ENCODE measurements around the gene TMEM161B. TPM values are rescaled to one million over a fixed set of nuclear protein-coding genes. Genes with fewer than 3 reads are reported as not detected.

The TMEM161B gene
- total RNA-seq = 20.1 and 21.1 TPM in 2 replicates
- long read RNA-seq, partial matches to known transcripts = 4 of 13 reads
- long read RNA-seq, other reads (novel, unspliced or antisense) = 7 of 13 reads

DNA sequence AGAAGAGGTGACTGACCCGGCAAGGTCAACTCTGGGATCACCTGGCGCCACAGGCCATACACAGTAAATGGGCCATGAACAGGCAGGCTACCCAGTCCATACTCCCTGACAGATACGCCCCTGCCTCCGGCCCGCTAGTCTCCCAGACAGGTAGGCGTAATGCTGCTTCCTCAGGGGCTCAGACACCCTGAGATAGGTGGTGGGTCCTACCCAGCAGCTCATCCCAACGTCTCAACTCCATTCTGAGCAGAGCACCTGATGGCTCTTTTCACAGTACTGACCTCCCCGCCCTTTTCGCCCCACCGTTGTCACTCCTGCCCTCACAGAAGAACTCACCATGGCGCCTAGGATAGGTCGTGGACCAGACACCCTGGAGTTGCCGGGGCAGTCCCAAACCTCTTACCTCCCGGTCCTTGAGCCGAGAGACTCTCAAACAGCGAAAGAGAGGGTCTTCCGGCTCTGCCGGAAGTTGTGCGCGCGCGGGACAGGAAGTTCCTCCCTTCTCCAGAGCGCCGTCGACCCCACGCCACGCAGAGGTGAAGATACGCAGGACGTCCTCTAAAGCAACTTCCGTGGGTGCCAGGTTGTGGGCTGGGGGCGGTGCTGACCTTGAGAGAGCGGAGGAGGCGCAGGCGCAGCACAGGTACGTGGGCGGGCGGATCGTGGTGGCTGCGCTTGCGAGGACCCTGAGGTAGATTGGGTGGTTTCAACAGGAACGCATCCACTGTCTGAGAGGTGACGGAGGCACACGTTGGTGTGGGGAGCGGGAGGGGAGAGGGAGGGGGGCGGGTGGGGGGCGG lies at the start of gene TMEM161B:
TMEM161B (minus strand) TSS at position 461 of the 800 bp plus-strand sequence; CDS start at position 339, 122 bp downstream.
- peak; percentile 79 for DNase-seq (ENCODE audit: low spot score, unreplicated experiment)
- Mint-ChIP-seq H3K36me3 (ENCODE audit: insufficient read depth) (peaks cover 31% of the 10 kb centered on the region), H3K4me1 (ENCODE audit: low read depth) (peaks cover 18% of the 10 kb centered on the region), H3K4me3 (ENCODE audit: low read depth) (peak within 1 kb of the TSS; percentile 99), H3K27ac (peak within 1 kb of the TSS; percentile 97), H3K27me3 (no peaks in the 10 kb centered on the region), H3K9me3 (ENCODE audit: low read depth) (peaks cover 15% of the 10 kb centered on the region)
- TF ChIP-seq CTCF (IDR thresholded peaks at IDR 0.05; ENCODE audit: unreplicated experiment) = no peak

GRCh38 chr5:88304356-88304755 lies 35.7 kb upstream of the TMEM161B start:
- Mint-ChIP-seq H3K27me3 (no peaks in the 10 kb centered on the region), H3K4me1 (ENCODE audit: low read depth) (no peaks in the 10 kb centered on the region), H3K36me3 (ENCODE audit: insufficient read depth) (no peaks in the 10 kb centered on the region), H3K9me3 (ENCODE audit: low read depth) (peaks cover 10% of the 10 kb centered on the region), H3K27ac (no peak overlapping the region), H3K4me3 (ENCODE audit: low read depth) (no peak overlapping the region)
- no peak for TF ChIP-seq CTCF (IDR thresholded peaks at IDR 0.05; ENCODE audit: unreplicated experiment)
- DNase-seq (ENCODE audit: low spot score, unreplicated experiment) = no peak

DNA sequence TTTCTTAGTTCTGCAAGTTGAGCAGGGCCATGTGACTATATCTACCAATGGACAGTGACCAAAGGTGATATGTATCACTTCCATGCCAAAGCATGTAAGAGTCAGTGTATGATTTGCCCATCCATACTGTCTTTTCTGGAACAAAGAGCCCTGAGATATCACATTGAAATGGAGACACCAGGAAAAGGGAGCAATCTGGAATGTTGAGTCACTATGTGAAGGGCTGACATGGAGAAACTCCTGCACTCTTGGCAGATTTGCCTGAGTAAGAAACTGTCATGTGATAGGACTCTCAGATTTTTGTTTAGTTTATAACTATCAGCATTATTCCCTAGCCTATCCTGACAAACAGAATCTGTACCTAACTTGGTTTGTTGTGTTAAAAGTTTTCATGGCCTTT lies 29.8 kb upstream of the TMEM161B start:
- Mint-ChIP-seq H3K36me3 (ENCODE audit: insufficient read depth) (peaks cover 2% of the 10 kb centered on the region), H3K27ac (no peak overlapping the region), H3K9me3 (ENCODE audit: low read depth) (no peaks in the 10 kb centered on the region), H3K4me1 (ENCODE audit: low read depth) (no peaks in the 10 kb centered on the region), H3K27me3 (no peaks in the 10 kb centered on the region), H3K4me3 (ENCODE audit: low read depth) (no peak overlapping the region)
- no peak for DNase-seq (ENCODE audit: low spot score, unreplicated experiment)
- no peak for TF ChIP-seq CTCF (IDR thresholded peaks at IDR 0.05; ENCODE audit: unreplicated experiment)

DNA sequence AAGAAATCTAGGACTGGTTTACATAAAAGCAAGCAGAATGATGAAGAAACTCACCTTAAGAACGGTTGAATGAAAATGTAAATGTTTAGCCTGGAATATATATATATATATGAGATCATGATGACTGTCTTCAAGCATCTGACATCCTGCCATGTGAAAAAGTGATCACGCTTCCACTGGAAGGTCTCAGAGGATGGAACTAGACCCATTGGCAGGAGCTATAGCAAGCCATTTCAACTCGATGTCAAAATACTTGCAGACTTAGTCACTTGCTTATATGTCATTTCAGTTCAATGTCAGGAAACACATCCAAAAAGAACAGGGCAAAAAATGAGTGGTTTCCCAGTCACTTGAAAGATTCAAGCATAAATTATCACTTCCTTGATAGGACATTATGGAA lies 22.2 kb upstream of the TMEM161B start:
- TF ChIP-seq CTCF (IDR thresholded peaks at IDR 0.05; ENCODE audit: unreplicated experiment) = no peak
- DNase-seq (ENCODE audit: low spot score, unreplicated experiment) = no peak
- H3K36me3 Mint-ChIP-seq (ENCODE audit: insufficient read depth) = peaks cover 4% of the 10 kb centered on the region
- H3K27me3 Mint-ChIP-seq = no peaks in the 10 kb centered on the region
- no peak overlapping the region for H3K27ac Mint-ChIP-seq
- no peaks in the 10 kb centered on the region for H3K9me3 Mint-ChIP-seq (ENCODE audit: low read depth)
- no peak overlapping the region for H3K4me3 Mint-ChIP-seq (ENCODE audit: low read depth)
- H3K4me1 Mint-ChIP-seq (ENCODE audit: low read depth) = no peaks in the 10 kb centered on the region

GRCh38 chr5:88288528-88289197 lies 20.0 kb upstream of the TMEM161B start:
- no peak for DNase-seq (ENCODE audit: low spot score, unreplicated experiment)
- H3K9me3 Mint-ChIP-seq (ENCODE audit: low read depth) = no peaks in the 10 kb centered on the region
- H3K27ac Mint-ChIP-seq = no peak overlapping the region
- no peak overlapping the region for H3K4me3 Mint-ChIP-seq (ENCODE audit: low read depth)
- no peaks in the 10 kb centered on the region for H3K27me3 Mint-ChIP-seq
- no peaks in the 10 kb centered on the region for H3K4me1 Mint-ChIP-seq (ENCODE audit: low read depth)
- H3K36me3 Mint-ChIP-seq (ENCODE audit: insufficient read depth) = peaks cover 2% of the 10 kb centered on the region
- no peak for TF ChIP-seq CTCF (IDR thresholded peaks at IDR 0.05; ENCODE audit: unreplicated experiment)

Measured in progenitor cell of endocrine pancreas (in vitro differentiated cells).